ENCODE data around the gene NFKB1.

- TF ChIP-seq EZH2 (IDR thresholded peaks at IDR 0.05; ENCODE audit: borderline replicate concordance, low read depth, low read length) (no peak), CREB1 (IDR thresholded peaks at IDR 0.05) (no peak), CREB1 (CRISPR knock-in tag; IDR thresholded peaks at IDR 0.05) (no peak)
Measured at GRCh38 chr4:102601586-102602227, 100.5 kb downstream of the NFKB1 start.

Data from K562 (cell line).